ENCODE data around the gene CFAP299. TPM values are rescaled to one million over a fixed set of nuclear protein-coding genes. Genes with fewer than 3 reads are reported as not detected.
A peak's percentile ranks its signal among the peaks of the same experiment; 100 is the strongest.
"Not testable (repeated sequence)": the region's sequence is repeated elsewhere in the genome, so short reads cannot be mapped to it uniquely, and the experiment has no call there.

Gene CFAP299
- total RNA-seq, 2 experiments from 2014 or later, result not detected

DNA sequence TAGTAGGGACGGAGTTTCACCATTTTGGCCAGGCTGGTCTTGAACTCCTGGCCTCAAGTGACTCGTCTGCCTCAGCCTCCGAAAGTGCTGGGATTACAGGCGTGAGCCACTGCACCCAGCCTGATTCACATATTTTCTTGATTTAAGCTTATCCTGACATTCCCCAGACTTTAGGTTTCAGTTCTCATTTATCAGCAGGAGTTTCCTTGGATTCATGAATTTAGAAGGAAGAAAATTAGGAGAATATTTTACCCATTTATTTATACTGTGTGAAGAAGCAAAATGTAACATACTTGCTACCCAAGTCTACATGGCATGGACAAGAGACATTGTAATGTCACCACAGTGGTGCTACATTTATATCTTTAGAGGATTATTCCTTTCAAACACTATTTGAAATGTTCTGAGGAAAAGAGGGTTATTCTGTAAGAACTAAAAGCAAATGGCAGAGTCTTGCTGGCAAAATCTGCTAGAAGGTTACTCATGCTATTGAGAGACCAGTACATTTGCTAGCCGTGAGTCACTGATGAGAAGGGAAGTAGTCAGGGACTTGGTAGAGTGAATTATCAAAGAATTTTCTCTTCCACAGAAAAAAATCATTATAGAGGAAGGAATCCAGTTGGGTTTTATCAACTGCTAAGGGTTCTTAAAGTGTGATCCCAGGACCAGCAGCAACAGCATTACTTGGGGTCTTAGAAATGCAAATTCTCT lies 26.1 kb upstream of the CFAP299 start:
- no peak overlapping the region for H3K27ac Mint-ChIP-seq
- H3K27me3 Mint-ChIP-seq, result peaks cover 38% of the 10 kb centered on the region
- H3K4me1 Mint-ChIP-seq, result no peaks in the 10 kb centered on the region
- no peaks in the 10 kb centered on the region for H3K36me3 Mint-ChIP-seq
- no peaks in the 10 kb centered on the region for H3K9me3 Mint-ChIP-seq (ENCODE audit: low read depth)
- no peak for DNase-seq
- CTCF ChIA-PET, result no interaction called here
- H3K4me3 Mint-ChIP-seq, result no peak overlapping the region
- ATAC-seq, result no peak

DNA sequence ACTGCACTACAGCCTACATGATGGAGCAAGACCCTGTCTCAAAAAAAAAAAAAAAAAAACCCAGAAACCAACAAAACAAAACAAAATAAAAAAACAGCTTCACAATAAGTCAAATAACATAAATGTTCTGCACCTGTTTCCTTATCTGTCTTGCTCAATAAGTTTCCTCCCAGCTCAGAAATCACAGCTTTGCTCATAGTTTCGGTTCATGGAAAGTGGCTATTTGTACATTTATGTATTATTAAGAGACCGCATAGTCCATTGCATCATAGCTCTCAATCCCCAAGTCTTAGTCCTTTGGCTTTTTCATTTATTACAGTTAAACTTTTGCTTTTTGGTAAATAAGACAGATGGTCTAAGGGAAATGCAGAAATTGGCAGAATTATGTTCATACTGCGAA lies 24.4 kb upstream of the CFAP299 start:
- ATAC-seq (no peak), DNase-seq (no peak)
- Mint-ChIP-seq H3K27ac (no peak overlapping the region), H3K36me3 (no peaks in the 10 kb centered on the region), H3K27me3 (peaks cover 39% of the 10 kb centered on the region), H3K4me3 (no peak overlapping the region), H3K9me3 (ENCODE audit: low read depth) (no peaks in the 10 kb centered on the region), H3K4me1 (no peaks in the 10 kb centered on the region)
- CTCF ChIA-PET, result interaction anchor here (0.8 kb wide), 1 partner anchor 21 kb away, joined by 3 read pairs; no protein-coding TSS in a partner anchor

DNA sequence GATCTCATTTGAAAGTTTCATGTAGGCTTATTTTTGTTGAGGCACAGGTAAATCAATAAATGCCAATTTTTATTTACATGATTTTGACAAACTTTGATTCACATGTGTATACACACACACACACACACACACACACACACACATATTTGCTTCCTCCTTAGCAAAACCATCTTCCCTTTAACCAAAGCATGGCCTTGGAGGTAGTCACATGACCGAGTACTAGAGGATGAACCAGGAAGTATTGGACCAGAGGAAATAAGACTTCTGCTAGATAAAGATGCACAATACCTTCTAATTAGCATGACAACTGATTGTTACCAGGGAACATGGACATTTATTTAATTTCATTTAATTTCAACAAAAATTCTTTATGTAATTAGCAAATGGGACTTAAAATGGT lies 23.4 kb upstream of the CFAP299 start:
- no peaks in the 10 kb centered on the region for H3K36me3 Mint-ChIP-seq
- no peaks in the 10 kb centered on the region for H3K9me3 Mint-ChIP-seq (ENCODE audit: low read depth)
- CTCF ChIA-PET, result no interaction called here
- ATAC-seq (no peak), DNase-seq (no peak)
- no peak overlapping the region for H3K4me3 Mint-ChIP-seq
- H3K27ac Mint-ChIP-seq, result no peak overlapping the region
- no peaks in the 10 kb centered on the region for H3K4me1 Mint-ChIP-seq
- peaks cover 38% of the 10 kb centered on the region for H3K27me3 Mint-ChIP-seq

DNA sequence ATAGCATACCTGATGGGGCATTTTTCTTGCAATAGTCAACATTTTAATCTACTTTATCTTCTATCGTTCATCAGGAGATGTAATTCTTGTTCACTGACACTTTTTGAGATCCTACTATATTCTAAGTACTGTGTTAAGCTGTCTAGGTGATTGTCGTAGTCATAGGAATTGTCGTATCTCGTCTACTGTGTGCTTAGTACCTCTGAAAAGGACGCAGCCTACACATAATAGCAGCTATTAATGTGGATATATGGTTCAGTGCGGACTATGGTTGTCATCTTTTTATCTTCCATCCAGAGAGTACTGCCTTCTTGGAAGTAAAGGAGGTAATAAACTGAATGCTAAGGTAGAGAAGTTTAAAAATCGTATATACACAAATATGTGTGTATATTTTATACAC lies 21.9 kb upstream of the CFAP299 start:
- no peaks in the 10 kb centered on the region for H3K36me3 Mint-ChIP-seq
- peaks cover 37% of the 10 kb centered on the region for H3K27me3 Mint-ChIP-seq
- no peak overlapping the region for H3K27ac Mint-ChIP-seq
- H3K4me3 Mint-ChIP-seq, result no peak overlapping the region
- ATAC-seq (no peak), DNase-seq (no peak)
- no peaks in the 10 kb centered on the region for H3K9me3 Mint-ChIP-seq (ENCODE audit: low read depth)
- H3K4me1 Mint-ChIP-seq, result no peaks in the 10 kb centered on the region
- CTCF ChIA-PET, result no interaction called here

DNA sequence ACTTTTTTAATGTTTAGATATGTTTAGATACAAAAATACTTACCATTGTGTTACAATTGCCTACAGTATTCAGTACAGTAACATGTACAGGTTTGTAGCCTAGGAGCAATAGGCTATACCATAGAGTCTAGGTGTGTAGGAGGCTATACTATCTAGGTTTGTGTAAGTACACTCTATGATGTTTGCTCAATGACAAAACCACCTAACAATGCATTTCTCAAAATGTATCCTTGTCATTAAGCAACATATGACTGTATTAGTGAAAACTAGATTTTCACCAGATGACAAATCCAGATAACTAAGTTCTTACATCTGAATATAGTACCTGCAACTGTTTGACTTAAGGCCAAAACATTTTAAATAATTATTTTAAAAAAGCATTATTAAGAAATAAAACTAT lies 19.7 kb upstream of the CFAP299 start:
- H3K9me3 Mint-ChIP-seq (ENCODE audit: low read depth); H3K4me1 Mint-ChIP-seq; H3K27ac Mint-ChIP-seq; DNase-seq; ATAC-seq; H3K4me3 Mint-ChIP-seq; H3K36me3 Mint-ChIP-seq; CTCF ChIA-PET: not testable (repeated sequence)
- peaks cover 30% of the 10 kb centered on the region for H3K27me3 Mint-ChIP-seq

DNA sequence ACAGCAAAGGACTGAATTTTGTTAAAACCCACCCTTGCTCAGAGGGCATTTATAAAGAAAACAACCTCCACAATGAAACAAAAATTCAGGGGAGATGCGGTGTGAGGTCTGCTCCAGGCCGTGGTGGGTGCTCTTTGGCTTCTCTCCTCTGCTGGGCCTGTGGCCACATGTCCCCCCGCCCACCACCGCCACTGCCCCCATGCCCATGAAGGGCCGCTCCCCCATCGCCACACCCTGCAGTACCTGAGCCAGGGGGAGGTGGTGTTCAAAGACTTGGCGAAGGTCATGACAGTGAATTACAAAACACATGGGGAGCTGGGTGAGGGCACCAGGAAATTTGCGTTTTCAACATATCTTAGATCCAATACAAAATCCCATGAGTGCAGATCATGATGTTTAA lies 14.2 kb upstream of the CFAP299 start:
- CTCF ChIA-PET, result no interaction called here

DNA sequence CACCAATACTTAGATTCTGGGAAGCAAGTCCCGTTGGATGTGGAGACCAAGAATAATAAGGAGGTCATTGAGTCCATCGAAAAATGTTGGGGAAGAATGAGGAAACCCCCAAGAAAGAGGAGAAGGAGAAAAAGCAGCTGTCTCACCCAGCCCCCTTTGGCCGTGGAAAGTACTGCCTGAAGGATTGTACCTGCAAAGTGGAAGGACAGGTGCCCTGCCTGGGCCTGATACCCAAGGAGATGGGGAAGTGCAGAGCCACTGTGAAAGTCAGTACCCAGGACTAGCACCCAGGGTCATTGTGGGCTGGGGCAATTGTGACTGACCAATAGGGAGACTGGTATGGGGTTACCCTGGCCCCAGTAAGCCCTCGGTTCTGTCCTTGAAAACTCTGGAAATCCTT lies 13.8 kb upstream of the CFAP299 start:
- Mint-ChIP-seq H3K4me1 (no peaks in the 10 kb centered on the region), H3K27me3 (peaks cover 19% of the 10 kb centered on the region), H3K27ac (no peak overlapping the region), H3K4me3 (no peak overlapping the region), H3K36me3 (no peaks in the 10 kb centered on the region), H3K9me3 (ENCODE audit: low read depth) (no peaks in the 10 kb centered on the region)
- no peak for DNase-seq
- CTCF ChIA-PET, result no interaction called here
- no peak for ATAC-seq

More for the DNA sequence above, 14.2 kb upstream of the CFAP299 start:
- ATAC-seq (no peak), DNase-seq (no peak)
- H3K27ac Mint-ChIP-seq, result no peak overlapping the region
- H3K4me3 Mint-ChIP-seq, result no peak overlapping the region
- H3K9me3 Mint-ChIP-seq (ENCODE audit: low read depth), result no peaks in the 10 kb centered on the region
- H3K27me3 Mint-ChIP-seq, result peaks cover 23% of the 10 kb centered on the region
- H3K4me1 Mint-ChIP-seq, result no peaks in the 10 kb centered on the region
- H3K36me3 Mint-ChIP-seq, result no peaks in the 10 kb centered on the region

DNA sequence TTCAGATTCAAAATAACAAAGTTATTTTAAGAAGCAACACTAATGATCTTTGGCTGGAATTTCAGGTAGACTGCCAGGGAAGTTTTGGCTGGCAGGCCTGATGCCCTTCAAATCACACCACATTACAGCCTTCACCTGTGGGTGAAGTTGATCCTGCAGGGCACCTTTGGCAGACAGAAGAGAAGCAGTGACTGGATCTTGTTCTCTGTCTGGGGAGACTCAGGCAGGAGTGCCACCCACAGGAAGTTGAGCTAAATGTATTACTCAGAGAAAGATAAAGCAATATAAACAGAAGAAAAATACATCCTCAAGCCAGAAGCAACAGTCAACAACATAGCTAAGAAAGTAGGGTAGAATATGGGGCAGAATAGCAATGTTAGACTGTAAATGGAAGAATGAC lies 12.8 kb upstream of the CFAP299 start:
- Mint-ChIP-seq H3K27me3 (peaks cover 13% of the 10 kb centered on the region), H3K9me3 (ENCODE audit: low read depth) (no peaks in the 10 kb centered on the region), H3K4me3 (no peak overlapping the region), H3K36me3 (no peaks in the 10 kb centered on the region), H3K27ac (no peak overlapping the region), H3K4me1 (no peaks in the 10 kb centered on the region)
- CTCF ChIA-PET, result interaction anchor here (1.2 kb wide), 1 partner anchor 10 kb away, joined by 3 read pairs; no protein-coding TSS in a partner anchor
- ATAC-seq (no peak), DNase-seq (no peak)

DNA sequence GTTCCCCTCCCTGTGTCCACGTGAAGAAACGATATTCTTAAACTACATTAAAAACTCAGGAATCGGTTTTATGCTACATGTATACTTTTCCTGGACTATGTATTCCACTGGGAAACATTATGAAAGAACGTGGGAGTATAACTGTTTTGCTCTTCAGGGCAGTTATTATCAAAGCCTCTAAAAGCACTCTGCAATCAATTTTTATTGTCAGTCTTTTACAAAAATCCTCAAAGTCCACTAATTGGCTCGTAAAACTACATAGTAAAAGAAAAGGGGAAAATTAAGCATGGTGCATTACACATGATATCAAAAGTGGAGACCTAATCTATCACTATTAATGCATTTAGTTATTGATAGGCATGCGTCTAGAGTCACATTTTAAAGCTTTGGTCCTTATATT lies 11.4 kb upstream of the CFAP299 start:
- H3K27me3 Mint-ChIP-seq, result peaks cover 7% of the 10 kb centered on the region
- H3K9me3 Mint-ChIP-seq (ENCODE audit: low read depth), result no peaks in the 10 kb centered on the region
- H3K27ac Mint-ChIP-seq, result no peak overlapping the region
- ATAC-seq (no peak), DNase-seq (no peak)
- H3K4me3 Mint-ChIP-seq, result no peak overlapping the region
- CTCF ChIA-PET, result no interaction called here
- H3K36me3 Mint-ChIP-seq, result no peaks in the 10 kb centered on the region
- no peaks in the 10 kb centered on the region for H3K4me1 Mint-ChIP-seq

DNA sequence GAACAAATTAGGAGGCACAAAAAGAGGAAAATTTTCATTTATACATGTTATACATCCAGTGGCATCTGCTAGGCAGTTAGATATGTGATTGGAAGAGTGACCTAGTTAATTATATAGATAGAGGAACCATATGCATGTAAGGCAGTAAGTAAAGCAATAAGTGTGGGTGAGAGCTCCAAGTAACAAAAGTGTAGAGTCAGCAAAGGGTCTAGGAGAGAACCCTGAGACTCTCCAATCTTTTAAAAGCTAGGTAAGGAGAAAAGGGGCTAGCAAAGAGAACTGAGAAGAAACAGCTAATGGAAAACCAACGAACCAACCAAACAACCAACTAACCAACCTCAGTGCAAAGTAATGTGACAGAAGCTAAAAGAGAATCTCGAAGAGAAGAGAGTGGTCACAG lies 3.8 kb upstream of the CFAP299 start:
- no peak for DNase-seq
- Mint-ChIP-seq H3K36me3 (no peaks in the 10 kb centered on the region), H3K4me3 (no peak overlapping the region), H3K9me3 (ENCODE audit: low read depth) (no peaks in the 10 kb centered on the region), H3K27me3 (peaks cover 18% of the 10 kb centered on the region), H3K27ac (no peak overlapping the region), H3K4me1 (peaks cover 10% of the 10 kb centered on the region)
- no peak for ATAC-seq
- CTCF ChIA-PET, result interaction anchor here (0.6 to 1.2 kb wide), 2 partner anchors 17 to 21 kb away, joined by 3 read pairs; no protein-coding TSS in a partner anchor

DNA sequence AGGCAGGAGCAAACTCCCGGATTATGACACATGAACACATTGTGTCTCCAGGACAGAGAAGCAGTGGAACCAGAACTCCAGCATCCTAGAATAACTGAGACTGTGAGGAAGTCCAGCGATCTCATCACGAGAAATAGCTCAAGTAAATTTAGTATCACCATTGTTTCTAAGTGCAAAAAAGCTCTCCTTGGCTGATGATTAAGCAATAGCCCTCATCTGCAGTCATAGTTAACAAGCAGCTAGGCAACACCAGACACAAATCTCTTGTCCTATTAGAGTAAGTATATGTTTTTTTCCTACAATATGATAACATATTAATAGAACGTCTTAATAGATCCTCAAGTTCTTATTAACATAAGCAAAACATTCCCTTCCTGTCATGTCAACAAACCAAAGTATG lies 2.4 kb upstream of the CFAP299 start:
- no peak for ATAC-seq
- H3K27ac Mint-ChIP-seq, result no peak overlapping the region
- peaks cover 19% of the 10 kb centered on the region for H3K27me3 Mint-ChIP-seq
- no peaks in the 10 kb centered on the region for H3K36me3 Mint-ChIP-seq
- CTCF ChIA-PET, result interaction anchor here (1.2 to 1.3 kb wide), 2 partner anchors 10 to 16 kb away, joined by 3 read pairs; no protein-coding TSS in a partner anchor
- no peak for DNase-seq
- H3K4me1 Mint-ChIP-seq, result peaks cover 10% of the 10 kb centered on the region
- H3K4me3 Mint-ChIP-seq, result no peak overlapping the region
- no peaks in the 10 kb centered on the region for H3K9me3 Mint-ChIP-seq (ENCODE audit: low read depth)

DNA sequence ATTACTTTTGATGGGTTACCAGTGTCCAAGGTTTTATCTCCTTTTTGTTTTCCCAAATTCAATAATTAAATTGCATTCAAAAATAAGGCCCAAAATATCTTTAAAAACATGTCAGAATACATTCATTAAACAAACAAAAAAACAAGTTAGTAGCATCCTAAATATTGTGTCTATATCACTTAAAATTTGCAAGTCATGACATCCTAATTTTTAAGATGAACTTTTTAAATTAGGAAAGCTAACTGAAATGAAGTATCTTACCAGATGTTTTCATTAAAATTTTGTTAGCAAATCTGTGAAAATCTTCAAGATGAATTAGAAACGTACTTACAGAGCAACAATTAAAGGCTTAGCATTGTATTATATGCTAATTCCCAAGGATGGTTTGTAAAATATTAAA lies 962 bp upstream of the CFAP299 start:
- Mint-ChIP-seq H3K9me3 (ENCODE audit: low read depth) (no peaks in the 10 kb centered on the region), H3K36me3 (no peaks in the 10 kb centered on the region), H3K27ac (no peak overlapping the region), H3K27me3 (peaks cover 22% of the 10 kb centered on the region), H3K4me1 (peaks cover 10% of the 10 kb centered on the region), H3K4me3 (no peak overlapping the region)
- no peak for ATAC-seq
- CTCF ChIA-PET, result no interaction called here
- no peak for DNase-seq

DNA sequence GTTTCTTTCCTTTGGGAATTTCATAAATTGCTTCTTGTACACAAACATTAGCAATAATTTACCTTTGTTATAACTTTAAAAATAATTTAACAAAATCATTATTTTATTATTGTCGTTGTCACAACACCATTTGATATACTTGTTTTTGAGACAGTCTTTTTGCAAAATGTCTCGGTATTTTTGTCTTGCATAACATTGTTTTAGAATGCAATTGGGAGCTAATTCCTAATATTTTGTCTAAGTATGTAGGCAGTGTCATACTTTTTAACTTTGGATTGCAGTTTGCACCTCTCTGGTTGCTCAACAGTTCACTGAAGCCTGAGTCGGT lies 340 bp upstream of the CFAP299 start:
- DNase-seq, result no peak
- no peaks in the 10 kb centered on the region for H3K36me3 Mint-ChIP-seq
- CTCF ChIA-PET, result no interaction called here
- peaks cover 10% of the 10 kb centered on the region for H3K4me1 Mint-ChIP-seq
- no peaks in the 10 kb centered on the region for H3K9me3 Mint-ChIP-seq (ENCODE audit: low read depth)
- H3K27me3 Mint-ChIP-seq, result peaks cover 22% of the 10 kb centered on the region
- no peak overlapping the region for H3K27ac Mint-ChIP-seq
- no peak for ATAC-seq
- peak overlapping the region; percentile 75 for H3K4me3 Mint-ChIP-seq

DNA sequence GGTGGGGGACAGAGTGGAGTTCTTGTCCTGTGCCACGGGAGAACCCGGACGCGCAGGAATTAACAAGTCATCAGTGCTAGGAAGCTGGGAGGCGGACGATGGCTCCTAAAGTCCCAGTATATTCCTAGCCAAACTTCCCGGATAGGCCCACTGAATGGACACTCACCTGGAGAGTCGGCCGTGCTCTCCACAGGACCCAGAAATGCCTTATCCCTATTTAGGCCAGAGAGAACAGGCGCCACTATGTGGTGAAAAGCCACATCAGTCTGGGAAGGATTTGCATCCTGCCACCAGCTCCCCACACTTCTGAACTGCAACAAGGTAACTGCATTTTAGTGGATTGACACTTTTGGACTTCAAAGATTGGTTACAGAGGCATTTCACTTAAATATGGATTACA lies 1.1 kb downstream of the CFAP299 start:
- Mint-ChIP-seq H3K27ac (no peak overlapping the region), H3K9me3 (ENCODE audit: low read depth) (no peaks in the 10 kb centered on the region), H3K27me3 (peaks cover 22% of the 10 kb centered on the region), H3K4me3 (no peak overlapping the region), H3K36me3 (no peaks in the 10 kb centered on the region), H3K4me1 (peaks cover 10% of the 10 kb centered on the region)
- CTCF ChIA-PET, result no interaction called here
- no peak for DNase-seq
- ATAC-seq, result no peak

DNA sequence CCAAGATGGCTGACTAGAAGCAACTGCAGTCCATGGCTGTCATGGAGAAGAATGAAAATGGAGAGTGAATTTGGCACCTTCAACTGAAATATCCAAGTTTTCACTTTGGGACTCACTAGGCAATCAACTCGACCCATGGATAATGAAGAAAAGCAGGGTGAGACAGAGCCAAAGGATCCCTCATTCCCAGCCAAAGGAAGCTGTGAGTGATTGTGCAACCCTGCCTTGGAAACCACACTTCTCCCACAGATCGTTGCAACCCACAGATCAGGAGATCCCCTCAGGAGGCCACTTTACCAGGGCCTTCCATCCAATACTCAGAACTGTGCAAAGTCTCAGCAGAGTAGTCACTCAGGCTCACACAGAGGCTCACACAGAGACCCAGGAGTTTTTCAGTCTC lies 4.5 kb downstream of the CFAP299 start:
- no peaks in the 10 kb centered on the region for H3K36me3 Mint-ChIP-seq
- CTCF ChIA-PET, result no interaction called here
- DNase-seq, result no peak
- peaks cover 10% of the 10 kb centered on the region for H3K9me3 Mint-ChIP-seq (ENCODE audit: low read depth)
- no peak overlapping the region for H3K27ac Mint-ChIP-seq
- ATAC-seq, result no peak
- peaks cover 22% of the 10 kb centered on the region for H3K27me3 Mint-ChIP-seq
- no peak overlapping the region for H3K4me3 Mint-ChIP-seq
- H3K4me1 Mint-ChIP-seq, result peaks cover 10% of the 10 kb centered on the region
